ENCODE data around the gene CSK.
A peak's percentile ranks its signal among the peaks of the same experiment; 100 is the strongest.

Gene CSK

GRCh38 chr15:74778599-74778970 lies 3.3 kb upstream of the CSK start:
- H3K4me3 ChIP-seq (ENCODE audit: low read length), result no peak overlapping the region
- no peak for TF ChIP-seq ZNF274 (IDR thresholded peaks at IDR 0.05; ENCODE audit: low read depth, low read length)

- no peak for TF ChIP-seq ZNF274 (IDR thresholded peaks at IDR 0.05; ENCODE audit: low read depth, low read length)
- no peak overlapping the region for H3K4me3 ChIP-seq (ENCODE audit: low read length)
Observed at GRCh38 chr15:74779162-74779648, 2.7 kb upstream of the CSK start.

- TF ChIP-seq ZNF274 (IDR thresholded peaks at IDR 0.05; ENCODE audit: low read depth, low read length), result no peak
- peak overlapping the region; percentile 47; the same call in 1 of the 2 replicates for H3K4me3 ChIP-seq (ENCODE audit: low read length)
Observed at GRCh38 chr15:74780523-74781430, 1.1 kb upstream of the CSK start.

- TF ChIP-seq ZNF274 (IDR thresholded peaks at IDR 0.05; ENCODE audit: low read depth, low read length), result no peak
- H3K4me3 ChIP-seq (ENCODE audit: low read length), result peak overlapping the region; percentile 93
Observed at GRCh38 chr15:74782259-74783071, 585 bp downstream of the CSK start.

GRCh38 chr15:74783072-74783807 lies 1.4 kb downstream of the CSK start:
- no peak for TF ChIP-seq ZNF274 (IDR thresholded peaks at IDR 0.05; ENCODE audit: low read depth, low read length)
- H3K4me3 ChIP-seq (ENCODE audit: low read length), result peak overlapping the region; percentile 93

- H3K4me3 ChIP-seq (ENCODE audit: low read length), result peak overlapping the region; percentile 93; the same call in 1 of the 2 replicates
- TF ChIP-seq ZNF274 (IDR thresholded peaks at IDR 0.05; ENCODE audit: low read depth, low read length), result no peak
Observed at GRCh38 chr15:74783808-74784175, 1.9 kb downstream of the CSK start.

- peak overlapping the region; percentile 93; the same call in 1 of the 2 replicates for H3K4me3 ChIP-seq (ENCODE audit: low read length)
- TF ChIP-seq ZNF274 (IDR thresholded peaks at IDR 0.05; ENCODE audit: low read depth, low read length), result no peak
Observed at GRCh38 chr15:74784426-74785193, 2.7 kb downstream of the CSK start.

GRCh38 chr15:74785194-74786032 lies 3.5 kb downstream of the CSK start:
- TF ChIP-seq ZNF274 (IDR thresholded peaks at IDR 0.05; ENCODE audit: low read depth, low read length), result no peak
- peak overlapping the region; percentile 93; the same call in 1 of the 2 replicates for H3K4me3 ChIP-seq (ENCODE audit: low read length)

GRCh38 chr15:74786081-74786480 lies 4.2 kb downstream of the CSK start:
- H3K4me3 ChIP-seq (ENCODE audit: low read length), result peak overlapping the region; percentile 93; the same call in 1 of the 2 replicates

- peak overlapping the region; percentile 93; the same call in 1 of the 2 replicates for H3K4me3 ChIP-seq (ENCODE audit: low read length)
- TF ChIP-seq ZNF274 (IDR thresholded peaks at IDR 0.05; ENCODE audit: low read depth, low read length), result no peak
Observed at GRCh38 chr15:74786551-74787165, 4.8 kb downstream of the CSK start.

- no peak for TF ChIP-seq ZNF274 (IDR thresholded peaks at IDR 0.05; ENCODE audit: low read depth, low read length)
- peak overlapping the region; percentile 93; the same call in 1 of the 2 replicates for H3K4me3 ChIP-seq (ENCODE audit: low read length)
Observed at GRCh38 chr15:74787251-74788041, 5.6 kb downstream of the CSK start.

Data from GM08714 (cell line).